IPS DF 6.9 (cell line): ENCODE measurements around the gene RAB8B.

Source experiments
- DNase-seq: peaks from one replicate; pipeline ENCODE4 v3.0.0-alpha.2; 2013; ENCODE audit warnings: low read depth, low spot score
- H3K27ac ChIP-seq: one replicate; pipeline ENCODE4 v1.5.1; 2013; ENCODE audit warnings: low read length, control low read depth
- H3K27me3 ChIP-seq: 2 replicates; pipeline ENCODE4 v1.6.1; 2013; ENCODE audit warnings: mild to moderate bottlenecking, low read length; ENCODE audit not compliant: control insufficient read depth, insufficient read depth
- H3K36me3 ChIP-seq: 2 replicates; pipeline ENCODE4 v1.6.1; 2013; ENCODE audit warnings: low read length; ENCODE audit not compliant: control insufficient read depth, insufficient read depth
- H3K4me1 ChIP-seq: 2 replicates; pipeline ENCODE4 v1.6.1; 2013; ENCODE audit warnings: low read length; ENCODE audit not compliant: control insufficient read depth, insufficient read depth
- H3K4me3 ChIP-seq: 2 replicates; pipeline ENCODE4 v1.5.1; 2013; ENCODE audit warnings: mild to moderate bottlenecking, low read length
- H3K9me3 ChIP-seq: 2 replicates; pipeline ENCODE4 v1.6.1; 2013; ENCODE audit warnings: low read length, inconsistent platforms; ENCODE audit not compliant: control insufficient read depth, insufficient read depth
- WGBS: extraction: QIAGEN DNeasy Blood & Tissue Kit; methylation state at CpG from one replicate; pipeline ENCODE4 v1.1.7; 2013; ENCODE audit warnings: mixed read lengths, missing lambda C conversion rate; ENCODE audit not compliant: insufficient read length, insufficient coverage; 5-methylcytosine and 5-hydroxymethylcytosine counted together

The RAB8B gene

GRCh38 chr15:63157891-63158431 is 31.4 kb upstream of the RAB8B start:
- Histone ChIP-seq H3K27me3 (no peaks in the 10 kb centered on the region), H3K36me3 (no peaks in the 10 kb centered on the region; the same call in 1 of the 2 replicates), H3K9me3 (no peaks in the 10 kb centered on the region), H3K4me1 (no peaks in the 10 kb centered on the region), H3K4me3 (peak overlapping the region; percentile 63; the same call in 1 of the 2 replicates), H3K27ac (no peak overlapping the region)
- no CpG with 5 or more reads among the region's 18 CpGs for WGBS
- DNase-seq, result peak; percentile 22

- Histone ChIP-seq H3K9me3 (no peaks in the 10 kb centered on the region), H3K27me3 (no peaks in the 10 kb centered on the region), H3K27ac (no peak overlapping the region), H3K4me1 (no peaks in the 10 kb centered on the region), H3K36me3 (no peaks in the 10 kb centered on the region), H3K4me3 (no peak overlapping the region)
- DNase-seq, result no peak
Observed at GRCh38 chr15:63160638-63161037, 28.8 kb upstream of the RAB8B start.

DNA sequence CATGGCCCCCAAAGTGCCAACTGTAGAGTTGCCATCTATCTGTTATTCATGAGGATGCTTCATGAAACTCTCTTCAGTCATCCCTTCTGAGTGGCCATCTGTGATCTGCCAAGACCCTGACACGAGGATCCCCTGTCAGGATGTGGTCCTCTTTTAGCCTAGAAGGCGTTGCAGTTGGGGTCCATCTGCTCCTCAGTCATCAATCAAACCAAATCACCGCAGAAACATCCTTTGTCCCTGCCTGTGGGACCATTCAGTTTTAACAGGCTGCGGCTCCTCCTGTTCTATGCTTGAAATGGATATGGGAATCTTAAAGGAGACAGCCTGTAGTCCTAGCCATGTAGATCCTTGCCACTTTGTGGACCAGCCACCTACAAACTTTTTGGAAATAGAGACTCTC is 26.2 kb upstream of the RAB8B start:
- Histone ChIP-seq H3K9me3 (no peaks in the 10 kb centered on the region), H3K27ac (no peak overlapping the region), H3K36me3 (no peaks in the 10 kb centered on the region), H3K4me3 (no peak overlapping the region), H3K27me3 (no peaks in the 10 kb centered on the region), H3K4me1 (no peaks in the 10 kb centered on the region)
- DNase-seq, result no peak
- no CpG with 5 or more reads among the region's 4 CpGs for WGBS

DNA sequence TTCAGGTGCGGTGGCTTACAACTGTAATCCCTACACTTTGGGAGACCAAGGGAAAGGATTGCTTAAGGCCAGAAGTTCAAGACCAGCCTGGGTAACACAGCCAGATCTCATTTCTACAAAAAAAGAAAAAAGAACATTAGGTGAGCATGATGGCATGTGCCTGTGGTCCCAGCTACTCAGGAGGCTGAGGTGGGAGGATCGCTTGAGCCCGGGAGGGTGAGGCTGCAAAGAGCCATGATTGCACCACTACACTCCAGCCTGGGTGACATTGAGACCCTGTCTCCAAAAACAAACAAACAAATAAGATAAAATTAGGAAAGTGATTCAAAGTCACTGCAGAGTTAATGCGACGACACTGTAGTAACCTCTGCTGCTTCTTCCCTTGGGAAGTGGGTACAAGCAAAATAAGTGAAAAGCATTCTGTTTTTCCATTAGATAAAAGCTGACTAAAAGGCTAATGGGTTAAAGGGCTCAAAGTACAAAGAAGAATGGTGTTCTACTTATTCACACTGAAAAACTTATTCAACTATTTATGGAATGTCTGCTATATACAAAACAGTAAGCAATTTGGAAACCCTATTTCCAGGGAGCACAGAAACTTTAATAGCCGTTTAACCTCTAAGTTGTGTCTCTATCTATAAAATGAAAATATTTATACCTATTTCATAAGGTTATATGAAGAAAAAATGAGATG is 24.1 kb upstream of the RAB8B start:
- Histone ChIP-seq H3K4me3 (no peak overlapping the region), H3K36me3 (no peaks in the 10 kb centered on the region), H3K27ac (no peak overlapping the region), H3K9me3 (no peaks in the 10 kb centered on the region), H3K4me1 (no peaks in the 10 kb centered on the region), H3K27me3 (no peaks in the 10 kb centered on the region)
- WGBS, result no CpG with 5 or more reads among the region's 6 CpGs
- DNase-seq, result no peak

DNA sequence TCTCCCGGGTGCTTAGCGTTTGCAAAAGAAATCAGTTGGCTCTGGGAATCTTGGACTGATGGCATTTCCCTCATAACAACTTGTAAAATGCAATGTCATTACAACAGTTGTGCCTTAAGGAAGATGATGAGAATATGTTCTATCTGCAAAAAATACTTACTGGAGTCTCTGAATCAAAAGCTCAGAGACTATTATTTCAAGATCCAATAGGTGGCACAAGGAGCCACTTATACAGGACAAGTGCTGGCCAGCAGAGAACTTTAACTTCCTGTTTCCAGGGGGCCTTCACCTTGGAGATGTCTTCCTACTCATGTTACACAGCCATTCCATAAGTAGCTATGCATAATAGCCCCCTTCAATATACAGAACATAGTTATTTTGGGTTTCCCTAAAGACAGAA is 23.2 kb upstream of the RAB8B start:
- WGBS, result no CpG with 5 or more reads among the region's 2 CpGs
- no peak for DNase-seq
- no peak overlapping the region for H3K27ac ChIP-seq

GRCh38 chr15:63169788-63170187 is 19.6 kb upstream of the RAB8B start:
- DNase-seq, result no peak
- Histone ChIP-seq H3K4me1 (0 out of 2 replicates have a peak, but pooled peaks cover 1% of the 10 kb centered on the region), H3K9me3 (no peaks in the 10 kb centered on the region), H3K36me3 (no peaks in the 10 kb centered on the region), H3K4me3 (no peak overlapping the region), H3K27me3 (no peaks in the 10 kb centered on the region), H3K27ac (no peak overlapping the region)
- no CpG with 5 or more reads among the region's 2 CpGs for WGBS

More for the DNA sequence above, 23.2 kb upstream of the RAB8B start:
- H3K9me3 ChIP-seq, result no peaks in the 10 kb centered on the region
- no peak overlapping the region for H3K4me3 ChIP-seq
- H3K4me1 ChIP-seq, result no peaks in the 10 kb centered on the region
- H3K36me3 ChIP-seq, result no peaks in the 10 kb centered on the region
- H3K27me3 ChIP-seq, result no peaks in the 10 kb centered on the region

DNA sequence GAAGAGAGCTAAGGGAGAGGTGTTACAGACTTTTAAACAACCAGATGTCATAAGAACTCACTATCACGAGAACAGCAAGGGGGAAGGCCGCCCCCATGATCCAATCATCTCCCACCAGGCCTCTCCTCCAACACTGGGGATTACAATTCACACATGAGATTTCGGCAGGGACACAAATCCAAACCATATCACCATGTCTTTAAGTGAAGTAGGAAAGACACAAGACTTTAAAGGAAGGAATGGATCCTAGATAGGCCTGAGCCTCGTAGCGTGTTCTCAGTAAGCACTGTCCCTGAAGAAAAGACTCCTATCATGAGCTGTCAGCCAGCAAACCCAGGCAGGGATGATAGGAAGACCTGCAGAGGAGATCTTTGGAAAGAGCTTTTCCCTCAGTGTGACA is 17.0 kb upstream of the RAB8B start:
- no peaks in the 10 kb centered on the region for H3K27me3 ChIP-seq
- H3K9me3 ChIP-seq, result no peaks in the 10 kb centered on the region
- 0 out of 2 replicates have a peak, but pooled peaks cover 1% of the 10 kb centered on the region for H3K4me1 ChIP-seq
- no peak overlapping the region for H3K4me3 ChIP-seq
- no CpG with 5 or more reads among the region's 5 CpGs for WGBS
- H3K27ac ChIP-seq, result no peak overlapping the region
- H3K36me3 ChIP-seq, result no peaks in the 10 kb centered on the region
- DNase-seq, result no peak

DNA sequence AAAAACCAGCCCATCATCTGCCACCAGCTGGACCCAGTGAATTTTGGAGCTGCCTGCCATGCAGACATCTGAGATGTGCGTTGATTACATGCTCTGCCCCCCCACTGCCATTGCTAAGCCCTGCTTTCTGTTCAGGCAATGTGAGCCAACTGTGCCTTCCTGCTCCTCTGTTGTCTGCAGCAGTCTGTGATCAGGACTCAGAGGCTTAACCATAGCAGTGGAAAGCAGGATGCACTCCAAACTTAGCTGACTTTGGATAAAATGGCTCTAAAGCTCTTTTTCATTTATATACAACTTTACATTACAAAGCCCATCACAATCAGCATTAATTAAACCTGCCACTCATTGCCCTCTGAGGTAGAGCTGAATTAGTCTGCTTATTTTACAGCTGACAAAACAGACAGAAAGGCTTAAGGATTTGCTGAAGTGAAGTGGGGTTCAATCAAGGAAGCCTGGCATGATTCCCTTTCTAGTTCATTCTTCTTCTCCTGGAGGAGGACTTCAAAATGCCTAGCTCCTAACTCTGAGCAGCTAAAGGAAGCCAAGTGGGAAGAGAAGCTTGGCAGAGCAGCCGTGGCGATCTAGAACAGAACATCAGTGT is 16.5 kb upstream of the RAB8B start:
- no peaks in the 10 kb centered on the region for H3K36me3 ChIP-seq
- H3K9me3 ChIP-seq, result no peaks in the 10 kb centered on the region
- H3K27ac ChIP-seq, result no peak overlapping the region
- no peaks in the 10 kb centered on the region for H3K27me3 ChIP-seq
- no peak for DNase-seq
- H3K4me3 ChIP-seq, result no peak overlapping the region
- no CpG with 5 or more reads among the region's 3 CpGs for WGBS
- 0 out of 2 replicates have a peak, but pooled peaks cover 1% of the 10 kb centered on the region for H3K4me1 ChIP-seq

GRCh38 chr15:63176302-63176701 is 13.1 kb upstream of the RAB8B start:
- H3K27me3 ChIP-seq, result no peaks in the 10 kb centered on the region
- WGBS, result no CpG with 5 or more reads among the region's 3 CpGs

GRCh38 chr15:63178034-63178433 is 11.4 kb upstream of the RAB8B start:
- H3K27me3 ChIP-seq, result no peaks in the 10 kb centered on the region
- no peaks in the 10 kb centered on the region for H3K4me1 ChIP-seq
- no CpG with 5 or more reads among the region's 5 CpGs for WGBS
- DNase-seq, result no peak
- no peaks in the 10 kb centered on the region for H3K36me3 ChIP-seq
- no peaks in the 10 kb centered on the region for H3K9me3 ChIP-seq
- H3K27ac ChIP-seq, result no peak overlapping the region
- no peak overlapping the region for H3K4me3 ChIP-seq

More at GRCh38 chr15:63176302-63176701, 13.1 kb upstream of the RAB8B start:
- no peak overlapping the region for H3K27ac ChIP-seq
- DNase-seq, result no peak
- H3K9me3 ChIP-seq, result no peaks in the 10 kb centered on the region
- H3K36me3 ChIP-seq, result no peaks in the 10 kb centered on the region
- H3K4me3 ChIP-seq, result no peak overlapping the region
- H3K4me1 ChIP-seq, result 0 out of 2 replicates have a peak, but pooled peaks cover 1% of the 10 kb centered on the region
